Measurements from ENCODE around the gene PDPR. TPM values are rescaled to one million over a fixed set of nuclear protein-coding genes. Genes with fewer than 3 reads are reported as not detected.

The PDPR gene
- polyA plus RNA-seq, 1 of the 3 experiments (the other 2 are of a cell fraction), result 17.1 TPM

- DNase-seq, result peak; percentile 5
- Histone ChIP-seq H3K4me3 (ENCODE audit: low read depth in 2 of 2, low read length in 1 of 2) (no peak overlapping the region), H3K9me2 (no peaks in the 10 kb centered on the region), H3K9ac (no peak overlapping the region), H3F3A (replicated peaks; ENCODE audit: insufficient read depth) (peaks cover 1% of the 10 kb centered on the region), H3K27me3 (ENCODE audit: insufficient read depth) (no peaks in the 10 kb centered on the region), H3K36me3 (replicated peaks in 1 of 2; ENCODE audit: control insufficient read depth in 1 of 2, insufficient read depth in 2 of 2, low read length in 1 of 2) (peaks cover 55 to 69% of the 10 kb centered on the region in 2 experiments), H3K4me2 (no peak overlapping the region), H3K4me1 (ENCODE audit: control insufficient read depth in 1 of 2, insufficient read depth in 2 of 2, low read depth in 1 of 2, low read length in 1 of 2) (no peaks in the 10 kb centered on the region), H3K9me3 (no peaks in the 10 kb centered on the region), H4K20me1 (ENCODE audit: insufficient read depth) (no peaks in the 10 kb centered on the region), H3K27ac (ENCODE audit: low read depth in 2 of 2, low read length in 1 of 2) (no peak overlapping the region), H2AFZ (ENCODE audit: low read depth) (no peak overlapping the region), H3K79me2 (ENCODE audit: insufficient read depth) (no peaks in the 10 kb centered on the region)
- ChIA-PET CTCF (interaction anchor here (0.7 to 3.3 kb wide), 3 partner anchors 8 to 555 kb away, joined by 3 to 15 read pairs (median 3); no protein-coding TSS in a partner anchor), POLR2A (no interaction called here)
- no peak for TF ChIP-seq MAX (IDR thresholded peaks at IDR 0.05; ENCODE audit: low read depth)
- TF ChIP-seq TCF12 (IDR thresholded peaks at IDR 0.05), result no peak
- no peak for TF ChIP-seq PBX3 (IDR thresholded peaks at IDR 0.05)
- no peak for TF ChIP-seq USF1 (IDR thresholded peaks at IDR 0.05; ENCODE audit: borderline replicate concordance, low read depth)
- no peak for TF ChIP-seq EZH2phosphoT487 (IDR thresholded peaks at IDR 0.05; ENCODE audit: borderline replicate concordance, low read depth)
- no peak for TF ChIP-seq NRF1 (IDR thresholded peaks at IDR 0.05; ENCODE audit: low read depth, low read length)
- TF ChIP-seq USF2 (IDR thresholded peaks at IDR 0.05; ENCODE audit: borderline replicate concordance, low read depth, low read length), result no peak
- 95% methylated on average over 29 of the region's 29 CpGs for WGBS (ENCODE audit: low lambda C conversion rate)
Observed at GRCh38 chr16:70156207-70156978, 42.3 kb downstream of the PDPR start.

- H3K4me2 ChIP-seq, result no peak overlapping the region
- peaks cover 48 to 70% of the 10 kb centered on the region in 2 experiments for H3K36me3 ChIP-seq (replicated peaks in 1 of 2; ENCODE audit: control insufficient read depth in 1 of 2, insufficient read depth in 2 of 2, low read length in 1 of 2)
- ChIA-PET CTCF (interaction anchor here (3.3 kb wide), 1 partner anchor 8 kb away, joined by 15 read pairs; no protein-coding TSS in a partner anchor), POLR2A (no interaction called here)
- peaks cover 8% of the 10 kb centered on the region for H3F3A ChIP-seq (replicated peaks; ENCODE audit: insufficient read depth)
- no peak overlapping the region for H2AFZ ChIP-seq (ENCODE audit: low read depth)
- WGBS (ENCODE audit: low lambda C conversion rate), result 91% methylated on average over 5 of the region's 11 CpGs
- no peaks in the 10 kb centered on the region for H4K20me1 ChIP-seq (ENCODE audit: insufficient read depth)
- no peaks in the 10 kb centered on the region for H3K9me2 ChIP-seq
- TF ChIP-seq RCOR1 (IDR thresholded peaks at IDR 0.05; ENCODE audit: low read length) (no peak), ZBTB33 (IDR thresholded peaks at IDR 0.05; ENCODE audit: borderline replicate concordance, low read depth) (no peak), GABPA (IDR thresholded peaks at IDR 0.05; ENCODE audit: low read depth) (no peak), POLR2AphosphoS5 (IDR thresholded peaks at IDR 0.05; ENCODE audit: low read depth, low read length) (no peak)
- H3K9me3 ChIP-seq, result no peaks in the 10 kb centered on the region
- peak; percentile 6 for DNase-seq
- no peaks in the 10 kb centered on the region for H3K79me2 ChIP-seq (ENCODE audit: insufficient read depth)
- no peaks in the 10 kb centered on the region for H3K27me3 ChIP-seq (ENCODE audit: insufficient read depth)
- H3K27ac ChIP-seq (ENCODE audit: low read depth in 2 of 2, low read length in 1 of 2), result no peak overlapping the region
- no peak overlapping the region for H3K9ac ChIP-seq
- H3K4me1 ChIP-seq (ENCODE audit: control insufficient read depth in 1 of 2, insufficient read depth in 2 of 2, low read depth in 1 of 2, low read length in 1 of 2), result no peaks in the 10 kb centered on the region
- H3K4me3 ChIP-seq (ENCODE audit: low read depth in 2 of 2, low read length in 1 of 2), result no peak overlapping the region
Observed at GRCh38 chr16:70157105-70157476, 43.0 kb downstream of the PDPR start.
